Measurements from ENCODE around the gene RMRP. TPM values are rescaled to one million over a fixed set of nuclear protein-coding genes. Genes with fewer than 3 reads are reported as not detected.

The RMRP gene
- total RNA-seq, 1 donor from 2014 or later: 14,337 TPM

DNA sequence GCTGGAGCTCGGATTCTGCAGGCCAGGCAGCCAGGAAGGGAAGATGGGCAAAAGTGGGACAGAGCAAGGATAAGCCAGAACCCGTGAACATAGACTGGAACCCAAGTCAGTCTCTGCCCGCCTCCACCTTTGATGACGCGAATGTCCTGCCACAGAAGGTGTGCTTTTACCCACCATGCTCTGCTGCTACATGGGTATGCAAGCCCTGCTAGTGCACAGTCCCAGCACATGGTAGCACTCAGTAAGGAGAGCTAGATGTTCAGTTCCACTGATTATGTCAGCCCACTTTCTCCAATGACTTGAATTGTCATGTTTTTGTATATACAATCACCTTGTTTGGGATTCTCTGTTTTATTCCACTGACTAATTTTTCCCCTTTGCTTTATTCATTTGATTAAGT, 28.2 kb downstream of the RMRP start:
- Mint-ChIP-seq H3K27me3 (ENCODE audit: unreplicated experiment) (peaks cover under 1% of the 10 kb centered on the region), H3K4me1 (ENCODE audit: unreplicated experiment) (no peaks in the 10 kb centered on the region)

DNA sequence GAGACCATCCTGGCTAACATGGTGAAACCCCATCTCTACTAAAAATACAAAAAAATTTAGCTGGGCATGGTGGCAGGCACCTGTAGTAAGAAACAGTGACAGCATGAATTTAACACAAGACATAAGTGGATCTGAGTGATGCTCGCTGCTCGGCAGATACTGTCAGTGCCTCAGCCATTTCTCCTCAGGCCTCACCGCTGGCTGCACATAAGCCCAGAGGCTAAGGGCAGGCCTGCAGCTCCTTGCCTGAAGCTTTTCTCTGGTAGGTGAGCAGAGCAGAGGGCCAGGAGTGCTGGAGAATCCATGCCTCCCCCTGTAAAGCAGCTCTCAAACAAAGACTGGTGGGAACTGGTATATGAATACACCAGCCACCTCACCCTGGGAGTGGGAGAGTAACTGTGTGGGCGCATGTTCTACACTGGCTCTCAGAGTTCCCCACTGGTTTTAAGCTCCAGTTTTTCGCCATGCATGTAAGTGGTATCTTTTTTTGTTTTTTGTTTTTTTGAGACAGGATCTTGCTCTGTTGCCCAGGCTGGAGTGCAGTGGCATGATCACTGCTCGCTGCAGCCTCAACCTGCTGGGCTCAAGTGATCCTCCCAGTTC, 29.3 kb downstream of the RMRP start:
- no peaks in the 10 kb centered on the region for H3K9me3 Mint-ChIP-seq (ENCODE audit: unreplicated experiment)
- H3K27me3 Mint-ChIP-seq (ENCODE audit: unreplicated experiment): no peaks in the 10 kb centered on the region
- TF ChIP-seq, protein P1, sequence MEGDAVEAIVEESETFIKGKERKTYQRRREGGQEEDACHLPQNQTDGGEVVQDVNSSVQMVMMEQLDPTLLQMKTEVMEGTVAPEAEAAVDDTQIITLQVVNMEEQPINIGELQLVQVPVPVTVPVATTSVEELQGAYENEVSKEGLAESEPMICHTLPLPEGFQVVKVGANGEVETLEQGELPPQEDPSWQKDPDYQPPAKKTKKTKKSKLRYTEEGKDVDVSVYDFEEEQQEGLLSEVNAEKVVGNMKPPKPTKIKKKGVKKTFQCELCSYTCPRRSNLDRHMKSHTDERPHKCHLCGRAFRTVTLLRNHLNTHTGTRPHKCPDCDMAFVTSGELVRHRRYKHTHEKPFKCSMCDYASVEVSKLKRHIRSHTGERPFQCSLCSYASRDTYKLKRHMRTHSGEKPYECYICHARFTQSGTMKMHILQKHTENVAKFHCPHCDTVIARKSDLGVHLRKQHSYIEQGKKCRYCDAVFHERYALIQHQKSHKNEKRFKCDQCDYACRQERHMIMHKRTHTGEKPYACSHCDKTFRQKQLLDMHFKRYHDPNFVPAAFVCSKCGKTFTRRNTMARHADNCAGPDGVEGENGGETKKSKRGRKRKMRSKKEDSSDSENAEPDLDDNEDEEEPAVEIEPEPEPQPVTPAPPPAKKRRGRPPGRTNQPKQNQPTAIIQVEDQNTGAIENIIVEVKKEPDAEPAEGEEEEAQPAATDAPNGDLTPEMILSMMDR (IDR thresholded peaks at IDR 0.05): no peak
- H3K4me3 Mint-ChIP-seq (ENCODE audit: unreplicated experiment): no peak overlapping the region
- H3K4me1 Mint-ChIP-seq (ENCODE audit: unreplicated experiment): no peaks in the 10 kb centered on the region
- peaks cover 1% of the 10 kb centered on the region for H3K36me3 Mint-ChIP-seq (ENCODE audit: unreplicated experiment)
- no peak for DNase-seq (ENCODE audit: extremely low spot score, unreplicated experiment)
- no peak overlapping the region for H3K27ac Mint-ChIP-seq (ENCODE audit: unreplicated experiment)

More for the DNA sequence above, 28.2 kb downstream of the RMRP start:
- Mint-ChIP-seq H3K27ac (ENCODE audit: unreplicated experiment) (no peak overlapping the region), H3K4me3 (ENCODE audit: unreplicated experiment) (no peak overlapping the region), H3K36me3 (ENCODE audit: unreplicated experiment) (peaks cover 1% of the 10 kb centered on the region), H3K9me3 (ENCODE audit: unreplicated experiment) (no peaks in the 10 kb centered on the region)
- no peak for DNase-seq (ENCODE audit: extremely low spot score, unreplicated experiment)
- TF ChIP-seq, protein P1 (IDR thresholded peaks at IDR 0.05): no peak

DNA sequence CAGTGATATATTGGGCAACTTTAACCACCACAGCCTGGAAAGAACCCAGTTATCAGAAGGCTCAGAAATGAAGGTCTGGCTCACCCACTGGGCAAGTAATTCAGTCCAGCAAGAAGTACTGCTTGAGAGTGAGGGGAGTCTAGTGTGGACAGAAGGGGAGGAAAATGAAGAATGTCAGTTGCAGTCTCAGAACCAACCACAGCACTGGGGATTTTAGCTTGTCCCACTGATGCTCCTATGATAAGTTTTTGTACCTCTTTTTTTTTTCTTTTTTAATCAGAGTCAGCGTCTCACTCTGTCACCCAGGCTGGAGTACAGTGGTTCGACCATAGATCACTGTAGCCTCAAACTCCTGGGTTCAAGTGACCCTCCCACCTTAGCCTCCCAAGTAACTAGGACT, 30.2 kb downstream of the RMRP start:
- H3K4me1 Mint-ChIP-seq (ENCODE audit: unreplicated experiment): no peaks in the 10 kb centered on the region
- H3K27ac Mint-ChIP-seq (ENCODE audit: unreplicated experiment): no peak overlapping the region
- no peak overlapping the region for H3K4me3 Mint-ChIP-seq (ENCODE audit: unreplicated experiment)
- H3K9me3 Mint-ChIP-seq (ENCODE audit: unreplicated experiment): no peaks in the 10 kb centered on the region
- TF ChIP-seq, protein P1 (IDR thresholded peaks at IDR 0.05): no peak
- DNase-seq (ENCODE audit: extremely low spot score, unreplicated experiment): no peak
- H3K36me3 Mint-ChIP-seq (ENCODE audit: unreplicated experiment): peaks cover 1% of the 10 kb centered on the region
- H3K27me3 Mint-ChIP-seq (ENCODE audit: unreplicated experiment): no peaks in the 10 kb centered on the region

GRCh38 chr9:35619800-35620158, 38.0 kb downstream of the RMRP start:
- Mint-ChIP-seq H3K4me1 (ENCODE audit: unreplicated experiment) (peaks cover 6% of the 10 kb centered on the region), H3K27me3 (ENCODE audit: unreplicated experiment) (peaks cover 31% of the 10 kb centered on the region), H3K36me3 (ENCODE audit: unreplicated experiment) (no peaks in the 10 kb centered on the region), H3K9me3 (ENCODE audit: unreplicated experiment) (no peaks in the 10 kb centered on the region), H3K4me3 (ENCODE audit: unreplicated experiment) (no peak overlapping the region), H3K27ac (ENCODE audit: unreplicated experiment) (no peak overlapping the region)
- TF ChIP-seq, protein P1 (IDR thresholded peaks at IDR 0.05): no peak
- DNase-seq (ENCODE audit: extremely low spot score, unreplicated experiment): no peak

DNA sequence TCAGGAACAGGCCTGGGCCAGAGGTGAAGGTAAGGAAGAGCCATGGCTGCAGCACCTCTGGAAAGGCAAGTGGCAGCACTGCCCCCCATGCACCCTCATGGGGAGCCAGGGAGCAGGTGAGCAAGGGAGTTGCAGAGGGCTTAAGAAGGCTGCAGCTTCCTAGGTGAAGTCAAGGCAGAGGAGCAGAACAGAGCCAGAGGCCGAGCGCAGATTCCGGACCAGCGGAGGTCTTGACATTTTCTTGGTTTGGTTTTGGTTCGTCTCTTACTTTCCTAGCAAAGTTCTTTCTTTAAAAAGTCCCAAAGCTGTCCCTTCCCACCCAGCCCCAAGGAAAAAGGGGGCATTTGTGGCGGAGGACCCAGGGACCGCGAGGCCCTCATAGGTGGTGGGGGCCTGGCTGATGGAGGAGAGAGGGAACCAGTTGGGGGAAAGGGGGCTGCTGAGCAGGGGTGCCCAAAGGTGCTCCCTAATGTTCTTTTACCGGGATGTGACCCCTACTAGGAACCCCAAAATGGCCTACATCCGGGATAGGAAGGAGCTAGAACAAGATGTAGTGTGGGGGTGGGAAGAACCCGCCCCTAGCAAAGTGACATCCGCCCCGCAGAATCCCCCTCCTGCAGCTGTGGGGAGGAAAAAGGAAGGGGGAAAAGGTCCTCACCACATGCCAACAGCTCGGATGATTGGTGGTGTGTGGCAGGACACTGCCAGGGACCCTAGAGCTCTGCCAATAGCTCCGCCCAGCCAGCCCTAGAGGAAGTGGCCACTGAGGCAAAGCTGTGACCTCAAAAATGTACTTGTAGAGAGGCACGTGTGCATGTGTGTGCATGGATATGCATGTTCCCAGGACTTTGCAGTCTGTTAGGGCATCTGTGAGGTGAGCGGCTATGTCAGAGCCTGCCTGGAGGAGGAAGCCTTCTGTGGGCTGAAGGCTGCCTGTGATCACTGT, 38.7 kb downstream of the RMRP start:
- H3K4me3 Mint-ChIP-seq (ENCODE audit: unreplicated experiment): no peak overlapping the region
- DNase-seq (ENCODE audit: extremely low spot score, unreplicated experiment): no peak
- H3K9me3 Mint-ChIP-seq (ENCODE audit: unreplicated experiment): no peaks in the 10 kb centered on the region
- H3K27me3 Mint-ChIP-seq (ENCODE audit: unreplicated experiment): peaks cover 38% of the 10 kb centered on the region
- H3K27ac Mint-ChIP-seq (ENCODE audit: unreplicated experiment): no peak overlapping the region
- H3K4me1 Mint-ChIP-seq (ENCODE audit: unreplicated experiment): peaks cover 6% of the 10 kb centered on the region
- no peaks in the 10 kb centered on the region for H3K36me3 Mint-ChIP-seq (ENCODE audit: unreplicated experiment)
- TF ChIP-seq, protein P1 (IDR thresholded peaks at IDR 0.05): no peak
